ENCODE measurements around the gene SHISA6. TPM values are rescaled to one million over a fixed set of nuclear protein-coding genes. Genes with fewer than 3 reads are reported as not detected.

Gene SHISA6
- polyA plus RNA-seq, 1 of the 3 experiments (the other 2 are of a cell fraction): not detected

GRCh38 chr17:11380761-11381160 is 139.7 kb downstream of the SHISA6 start:
- Histone ChIP-seq H3K4me3 (ENCODE audit: low read depth in 2 of 2, low read length in 1 of 2) (no peak overlapping the region), H2AFZ (ENCODE audit: low read depth) (no peak overlapping the region), H3F3A (replicated peaks; ENCODE audit: insufficient read depth) (no peaks in the 10 kb centered on the region), H3K27me3 (ENCODE audit: insufficient read depth) (no peaks in the 10 kb centered on the region), H3K9me3 (no peaks in the 10 kb centered on the region), H3K4me2 (no peak overlapping the region), H3K9me2 (no peaks in the 10 kb centered on the region), H3K27ac (ENCODE audit: low read depth in 2 of 2, low read length in 1 of 2) (no peak overlapping the region), H4K20me1 (ENCODE audit: insufficient read depth) (no peaks in the 10 kb centered on the region), H3K4me1 (ENCODE audit: control insufficient read depth in 1 of 2, insufficient read depth in 2 of 2, low read depth in 1 of 2, low read length in 1 of 2) (peaks cover 0 to under 1% of the 10 kb centered on the region in 2 experiments; a peak in 2 of 4 replicates), H3K79me2 (ENCODE audit: insufficient read depth) (no peaks in the 10 kb centered on the region), H3K9ac (no peak overlapping the region), H3K36me3 (replicated peaks in 1 of 2; ENCODE audit: control insufficient read depth in 1 of 2, insufficient read depth in 2 of 2, low read length in 1 of 2) (no peaks in the 10 kb centered on the region)
- TF ChIP-seq SIN3A (IDR thresholded peaks at IDR 0.05; ENCODE audit: borderline replicate concordance, low read depth, low read length) (no peak), TEAD4 (IDR thresholded peaks at IDR 0.05; ENCODE audit: borderline replicate concordance, insufficient read depth) (no peak), IRF3 (IDR thresholded peaks at IDR 0.05; ENCODE audit: low read depth, low read length) (no peak), NFIC (IDR thresholded peaks at IDR 0.05; ENCODE audit: borderline replicate concordance) (no peak), MEF2A (IDR thresholded peaks at IDR 0.05; ENCODE audit: borderline replicate concordance, low read depth) (no peak)
- TF ChIP-seq, protein P1, sequence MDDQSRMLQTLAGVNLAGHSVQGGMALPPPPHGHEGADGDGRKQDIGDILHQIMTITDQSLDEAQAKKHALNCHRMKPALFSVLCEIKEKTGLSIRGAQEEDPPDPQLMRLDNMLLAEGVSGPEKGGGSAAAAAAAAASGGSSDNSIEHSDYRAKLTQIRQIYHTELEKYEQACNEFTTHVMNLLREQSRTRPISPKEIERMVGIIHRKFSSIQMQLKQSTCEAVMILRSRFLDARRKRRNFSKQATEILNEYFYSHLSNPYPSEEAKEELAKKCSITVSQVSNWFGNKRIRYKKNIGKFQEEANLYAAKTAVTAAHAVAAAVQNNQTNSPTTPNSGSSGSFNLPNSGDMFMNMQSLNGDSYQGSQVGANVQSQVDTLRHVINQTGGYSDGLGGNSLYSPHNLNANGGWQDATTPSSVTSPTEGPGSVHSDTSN (IDR thresholded peaks at IDR 0.05): no peak
- TF ChIP-seq, protein P2, sequence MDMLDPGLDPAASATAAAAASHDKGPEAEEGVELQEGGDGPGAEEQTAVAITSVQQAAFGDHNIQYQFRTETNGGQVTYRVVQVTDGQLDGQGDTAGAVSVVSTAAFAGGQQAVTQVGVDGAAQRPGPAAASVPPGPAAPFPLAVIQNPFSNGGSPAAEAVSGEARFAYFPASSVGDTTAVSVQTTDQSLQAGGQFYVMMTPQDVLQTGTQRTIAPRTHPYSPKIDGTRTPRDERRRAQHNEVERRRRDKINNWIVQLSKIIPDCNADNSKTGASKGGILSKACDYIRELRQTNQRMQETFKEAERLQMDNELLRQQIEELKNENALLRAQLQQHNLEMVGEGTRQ (IDR thresholded peaks at IDR 0.05; ENCODE audit: borderline replicate concordance, low read depth, low read length): no peak
- TF ChIP-seq, protein P3, sequence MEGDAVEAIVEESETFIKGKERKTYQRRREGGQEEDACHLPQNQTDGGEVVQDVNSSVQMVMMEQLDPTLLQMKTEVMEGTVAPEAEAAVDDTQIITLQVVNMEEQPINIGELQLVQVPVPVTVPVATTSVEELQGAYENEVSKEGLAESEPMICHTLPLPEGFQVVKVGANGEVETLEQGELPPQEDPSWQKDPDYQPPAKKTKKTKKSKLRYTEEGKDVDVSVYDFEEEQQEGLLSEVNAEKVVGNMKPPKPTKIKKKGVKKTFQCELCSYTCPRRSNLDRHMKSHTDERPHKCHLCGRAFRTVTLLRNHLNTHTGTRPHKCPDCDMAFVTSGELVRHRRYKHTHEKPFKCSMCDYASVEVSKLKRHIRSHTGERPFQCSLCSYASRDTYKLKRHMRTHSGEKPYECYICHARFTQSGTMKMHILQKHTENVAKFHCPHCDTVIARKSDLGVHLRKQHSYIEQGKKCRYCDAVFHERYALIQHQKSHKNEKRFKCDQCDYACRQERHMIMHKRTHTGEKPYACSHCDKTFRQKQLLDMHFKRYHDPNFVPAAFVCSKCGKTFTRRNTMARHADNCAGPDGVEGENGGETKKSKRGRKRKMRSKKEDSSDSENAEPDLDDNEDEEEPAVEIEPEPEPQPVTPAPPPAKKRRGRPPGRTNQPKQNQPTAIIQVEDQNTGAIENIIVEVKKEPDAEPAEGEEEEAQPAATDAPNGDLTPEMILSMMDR (IDR thresholded peaks at IDR 0.05): no peak
- TF ChIP-seq, protein P4, sequence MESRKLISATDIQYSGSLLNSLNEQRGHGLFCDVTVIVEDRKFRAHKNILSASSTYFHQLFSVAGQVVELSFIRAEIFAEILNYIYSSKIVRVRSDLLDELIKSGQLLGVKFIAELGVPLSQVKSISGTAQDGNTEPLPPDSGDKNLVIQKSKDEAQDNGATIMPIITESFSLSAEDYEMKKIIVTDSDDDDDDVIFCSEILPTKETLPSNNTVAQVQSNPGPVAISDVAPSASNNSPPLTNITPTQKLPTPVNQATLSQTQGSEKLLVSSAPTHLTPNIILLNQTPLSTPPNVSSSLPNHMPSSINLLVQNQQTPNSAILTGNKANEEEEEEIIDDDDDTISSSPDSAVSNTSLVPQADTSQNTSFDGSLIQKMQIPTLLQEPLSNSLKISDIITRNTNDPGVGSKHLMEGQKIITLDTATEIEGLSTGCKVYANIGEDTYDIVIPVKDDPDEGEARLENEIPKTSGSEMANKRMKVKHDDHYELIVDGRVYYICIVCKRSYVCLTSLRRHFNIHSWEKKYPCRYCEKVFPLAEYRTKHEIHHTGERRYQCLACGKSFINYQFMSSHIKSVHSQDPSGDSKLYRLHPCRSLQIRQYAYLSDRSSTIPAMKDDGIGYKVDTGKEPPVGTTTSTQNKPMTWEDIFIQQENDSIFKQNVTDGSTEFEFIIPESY (IDR thresholded peaks at IDR 0.05; ENCODE audit: borderline replicate concordance, low read depth): no peak
- CTCF ChIA-PET: interaction anchor here (0.8 kb wide), 1 partner anchor 555 kb away, joined by 4 read pairs; no protein-coding TSS in a partner anchor
- POLR2A ChIA-PET: no interaction called here
- DNase-seq: no peak
- 15% methylated on average over 7 of the region's 7 CpGs for WGBS (ENCODE audit: low lambda C conversion rate)

Data from SK-N-SH (cell line).